IPS-11a (cell line): ENCODE measurements around the gene PIGR.
"Not testable (repeated sequence)": the region's sequence is repeated elsewhere in the genome, so short reads cannot be mapped to it uniquely, and the experiment has no call there.

Experiments
- H3K4me3 ChIP-seq: one replicate; pipeline ENCODE4 v1.5.1; 2013; ENCODE audit warnings: low read depth, low read length, control low read depth

PIGR gene

GRCh38 chr1:206935491-206936067 is 10.7 kb downstream of the PIGR start:
- no peak overlapping the region for H3K4me3 ChIP-seq

- no peak overlapping the region for H3K4me3 ChIP-seq
Measured at GRCh38 chr1:206933333-206933945, 12.8 kb downstream of the PIGR start.

GRCh38 chr1:206932177-206932576 is 14.1 kb downstream of the PIGR start:
- H3K4me3 ChIP-seq: no peak overlapping the region

- H3K4me3 ChIP-seq: no peak overlapping the region
Measured at GRCh38 chr1:206931709-206932108, 14.6 kb downstream of the PIGR start.

- no peak overlapping the region for H3K4me3 ChIP-seq
Measured at GRCh38 chr1:206930210-206930798, 16.0 kb downstream of the PIGR start.

GRCh38 chr1:206929524-206929923 is 16.7 kb downstream of the PIGR start:
- H3K4me3 ChIP-seq: no peak overlapping the region

GRCh38 chr1:206926286-206926685 is 20.0 kb downstream of the PIGR start:
- no peak overlapping the region for H3K4me3 ChIP-seq

GRCh38 chr1:206925106-206925736 is 21.0 kb downstream of the PIGR start:
- no peak overlapping the region for H3K4me3 ChIP-seq

- H3K4me3 ChIP-seq: no peak overlapping the region
Measured at GRCh38 chr1:206924592-206925105, 21.6 kb downstream of the PIGR start.

GRCh38 chr1:206923961-206924557 is 22.2 kb downstream of the PIGR start:
- H3K4me3 ChIP-seq: not testable (repeated sequence)

- no peak overlapping the region for H3K4me3 ChIP-seq
Measured at GRCh38 chr1:206923009-206923960, 23.0 kb downstream of the PIGR start.

GRCh38 chr1:206922524-206922923 is 23.7 kb downstream of the PIGR start:
- H3K4me3 ChIP-seq: no peak overlapping the region

GRCh38 chr1:206921772-206922265 is 24.4 kb downstream of the PIGR start, which contains the start of gene FCMR:
FCMR (minus strand) TSS chr1:206921941; CDS start chr1:206921854, 87 bp downstream.
- H3K4me3 ChIP-seq: no peak within 1 kb of the TSS

GRCh38 chr1:206918076-206918475 is 28.2 kb downstream of the PIGR start:
- no peak overlapping the region for H3K4me3 ChIP-seq

- H3K4me3 ChIP-seq: no peak overlapping the region
Measured at GRCh38 chr1:206916000-206916709, 30.1 kb downstream of the PIGR start.

GRCh38 chr1:206915030-206915735 is 31.1 kb downstream of the PIGR start:
- no peak overlapping the region for H3K4me3 ChIP-seq

- H3K4me3 ChIP-seq: no peak overlapping the region
Measured at GRCh38 chr1:206913766-206914537, 32.3 kb downstream of the PIGR start.

- no peak overlapping the region for H3K4me3 ChIP-seq
Measured at GRCh38 chr1:206912445-206913095, 33.7 kb downstream of the PIGR start.
